ENCODE data around the gene CORO6.

GRCh38 chr17:29633886-29634285 lies 11.2 kb upstream of the CORO6 start:
- no peak for TF ChIP-seq SIN3A (IDR thresholded peaks at IDR 0.05; ENCODE audit: borderline replicate concordance, insufficient read depth, low read length)
- no peak for TF ChIP-seq POLR2AphosphoS5 (IDR thresholded peaks at IDR 0.05; ENCODE audit: low read depth, low read length)
- no peak for TF ChIP-seq REST (IDR thresholded peaks at IDR 0.05; ENCODE audit: insufficient read depth in 1 of 2, low read depth in 2 of 2, low read length in 2 of 2)
- no peak for TF ChIP-seq TAF1 (IDR thresholded peaks at IDR 0.05; ENCODE audit: borderline replicate concordance, insufficient read depth, low read length)
